ENCODE results near the gene GAREM1.

Gene GAREM1

DNA sequence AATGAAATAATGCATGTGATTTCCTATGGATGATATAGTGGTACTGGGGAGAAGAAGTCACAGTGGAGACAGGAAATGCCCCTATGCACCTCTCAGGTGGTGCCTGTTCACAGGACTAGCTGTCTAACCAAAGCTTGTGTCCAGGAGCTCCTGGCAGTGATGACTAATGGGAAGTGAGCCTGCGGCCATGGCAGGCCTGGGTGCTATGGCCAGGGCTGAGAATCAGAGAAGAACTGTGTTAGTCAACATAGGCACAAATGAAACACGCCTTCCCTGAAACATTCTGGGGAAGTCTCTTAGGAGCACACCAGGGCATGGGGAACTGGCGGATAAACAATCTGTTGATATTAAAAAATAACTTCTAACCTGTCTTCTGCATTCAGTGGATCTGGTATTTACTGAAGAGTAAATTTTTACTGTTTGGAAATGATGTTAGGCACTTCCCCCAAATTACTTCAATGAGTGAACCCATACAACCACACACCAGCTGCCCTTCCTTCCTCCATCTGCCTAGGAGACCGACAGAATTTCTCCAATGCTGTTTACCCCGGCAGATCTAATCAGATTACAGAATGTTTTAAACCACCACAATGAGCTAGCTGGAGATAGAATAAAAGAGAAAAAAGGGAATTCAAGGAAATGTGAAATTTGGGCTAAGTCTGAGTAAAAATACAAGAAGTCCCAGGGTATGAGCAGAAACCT, 213.4 kb downstream of the GAREM1 start:
- H3K14ac ChIP-seq (ENCODE audit: low read length), result no peak overlapping the region
- no peak overlapping the region for H3K4me3 ChIP-seq (ENCODE audit: low read length in 2 of 2)
- H2AK5ac ChIP-seq (ENCODE audit: low read depth, low read length), result no peak overlapping the region
- no peak overlapping the region for H2BK12ac ChIP-seq (ENCODE audit: low read length)
- no peaks in the 10 kb centered on the region for H3K4me1 ChIP-seq (ENCODE audit: control insufficient read depth in 2 of 2, insufficient read depth in 1 of 2, low read depth in 1 of 2, low read length in 2 of 2)
- H3K23ac ChIP-seq (ENCODE audit: low read depth, low read length, poor library complexity), result no peak overlapping the region
- no peak overlapping the region for H4K8ac ChIP-seq (ENCODE audit: low read depth, low read length)
- no peaks in the 10 kb centered on the region for H3K27me3 ChIP-seq (ENCODE audit: control insufficient read depth in 3 of 3, insufficient read depth in 3 of 3, low read depth in 1 of 3, low read length in 3 of 3)
- H3K27ac ChIP-seq (replicated peaks; ENCODE audit: low read length), result no peak overlapping the region
- H3K18ac ChIP-seq (ENCODE audit: low read length), result no peak overlapping the region
- peaks cover 0 to 2% of the 10 kb centered on the region in 2 donors for H3K36me3 ChIP-seq (replicated peaks in 1 of 2; ENCODE audit: control insufficient read depth in 2 of 2, insufficient read depth in 2 of 2, low read length in 2 of 2)
- H3K4me2 ChIP-seq (ENCODE audit: insufficient read depth, low read length, poor library complexity, severe bottlenecking), result no peak overlapping the region
- H2BK5ac ChIP-seq (ENCODE audit: low read length), result no peak overlapping the region
- DNase-seq (ENCODE audit: low spot score), result no peak
- no CpG with 5 or more reads among the region's 5 CpGs for WGBS, 2 donors (ENCODE audit: extremely low coverage in 2 of 2, insufficient read length in 2 of 2, insufficient replicate concordance in 1 of 2)
- H3K9me3 ChIP-seq (replicated peaks in 1 of 2; ENCODE audit: control insufficient read depth in 2 of 2, insufficient read depth in 1 of 2, low read depth in 1 of 2, low read length in 2 of 2), result no peaks in the 10 kb centered on the region
- H2BK15ac ChIP-seq (ENCODE audit: low read length), result no peak overlapping the region
- no peak overlapping the region for H2BK120ac ChIP-seq (ENCODE audit: low read depth, low read length)
- no peak overlapping the region for H3K9ac ChIP-seq (ENCODE audit: low read depth, low read length, poor library complexity)
- no peaks in the 10 kb centered on the region for H3K79me1 ChIP-seq (ENCODE audit: low read depth, low read length)
- no peak overlapping the region for H4K91ac ChIP-seq (ENCODE audit: low read depth, low read length, poor library complexity)
- H2AFZ ChIP-seq (ENCODE audit: low read length), result no peak overlapping the region
- H3K4ac ChIP-seq (ENCODE audit: low read length), result no peak overlapping the region

DNA sequence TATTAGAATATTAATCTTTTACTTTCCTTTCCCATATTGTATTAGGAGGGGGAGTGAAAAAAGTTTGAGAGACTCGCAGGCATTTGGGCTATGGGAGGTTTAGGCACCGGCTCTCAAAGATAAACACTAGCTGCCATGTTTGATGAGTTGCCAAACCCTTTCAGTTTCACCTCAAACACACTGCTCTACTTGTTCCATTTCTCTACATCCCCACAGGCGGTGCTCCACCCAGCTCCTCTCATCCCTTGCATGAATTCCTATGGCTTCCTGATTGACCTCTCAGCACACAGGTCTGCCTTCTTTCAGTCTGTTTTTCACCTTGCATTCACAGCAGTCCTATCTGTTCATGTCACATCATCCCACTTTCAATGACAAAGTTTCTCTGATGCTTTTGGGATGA, 215.1 kb downstream of the GAREM1 start:
- H4K91ac ChIP-seq (ENCODE audit: low read depth, low read length, poor library complexity), result no peak overlapping the region
- no peak for DNase-seq (ENCODE audit: low spot score)
- no CpG with 5 or more reads among the region's 3 CpGs for WGBS, 2 donors (ENCODE audit: extremely low coverage in 2 of 2, insufficient read length in 2 of 2, insufficient replicate concordance in 1 of 2)

DNA sequence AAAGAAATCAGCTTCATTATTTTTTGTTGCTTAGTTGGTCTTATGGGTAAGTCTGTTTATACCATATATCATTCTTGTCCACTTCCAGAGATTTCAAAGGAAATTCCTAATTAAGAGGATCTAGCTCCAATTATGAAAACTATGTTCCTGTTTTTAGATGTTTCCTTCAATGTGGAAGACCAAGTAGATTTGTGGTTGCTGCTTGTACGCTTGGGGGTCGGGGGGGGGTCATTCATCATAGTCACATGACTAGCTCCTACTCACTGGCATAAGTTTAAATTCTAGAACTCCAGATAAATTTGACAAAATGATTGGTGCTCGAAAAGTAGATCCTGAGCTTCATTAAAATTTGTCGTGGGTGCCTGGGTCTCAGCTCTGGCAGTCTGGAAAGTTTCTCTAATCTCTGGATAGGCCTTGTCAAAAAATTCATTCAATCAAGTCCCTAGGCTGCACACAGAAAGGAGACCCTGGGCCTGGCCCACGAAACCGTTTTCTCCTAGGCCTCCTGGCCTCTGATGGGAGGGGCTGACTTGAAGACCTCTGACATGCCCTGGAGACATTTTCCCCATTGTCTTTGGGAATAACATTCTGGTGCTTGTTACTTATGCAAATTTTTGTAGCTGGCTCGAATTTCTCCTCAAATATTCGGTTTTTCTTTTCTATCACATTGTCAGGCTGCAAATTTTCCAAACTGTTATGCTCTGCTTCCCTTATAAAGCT, 218.4 kb downstream of the GAREM1 start:
- no peak overlapping the region for H3K23ac ChIP-seq (ENCODE audit: low read depth, low read length, poor library complexity)
- H3K14ac ChIP-seq (ENCODE audit: low read length), result no peak overlapping the region
- no peak overlapping the region for H3K4ac ChIP-seq (ENCODE audit: low read length)
- no peak overlapping the region for H2AK5ac ChIP-seq (ENCODE audit: low read depth, low read length)
- H3K27me3 ChIP-seq (ENCODE audit: control insufficient read depth in 3 of 3, insufficient read depth in 3 of 3, low read depth in 1 of 3, low read length in 3 of 3), result no peaks in the 10 kb centered on the region
- H4K8ac ChIP-seq (ENCODE audit: low read depth, low read length), result no peak overlapping the region
- no peaks in the 10 kb centered on the region for H3K79me1 ChIP-seq (ENCODE audit: low read depth, low read length)
- no peak overlapping the region for H3K27ac ChIP-seq (replicated peaks; ENCODE audit: low read length)
- no peak overlapping the region for H4K91ac ChIP-seq (ENCODE audit: low read depth, low read length, poor library complexity)
- H3K18ac ChIP-seq (ENCODE audit: low read length), result no peak overlapping the region
- no peaks in the 10 kb centered on the region for H3K9me3 ChIP-seq (replicated peaks in 1 of 2; ENCODE audit: control insufficient read depth in 2 of 2, insufficient read depth in 1 of 2, low read depth in 1 of 2, low read length in 2 of 2)
- no peak overlapping the region for H2BK5ac ChIP-seq (ENCODE audit: low read length)
- H2BK120ac ChIP-seq (ENCODE audit: low read depth, low read length), result no peak overlapping the region
- no peak overlapping the region for H3K4me3 ChIP-seq (ENCODE audit: low read length in 2 of 2)
- DNase-seq (ENCODE audit: low spot score), result no peak
- H2BK12ac ChIP-seq (ENCODE audit: low read length), result no peak overlapping the region
- no peak overlapping the region for H2BK15ac ChIP-seq (ENCODE audit: low read length)
- H3K36me3 ChIP-seq (replicated peaks in 1 of 2; ENCODE audit: control insufficient read depth in 2 of 2, insufficient read depth in 2 of 2, low read length in 2 of 2), result peaks cover 0 to 2% of the 10 kb centered on the region in 2 donors
- H3K4me1 ChIP-seq (ENCODE audit: control insufficient read depth in 2 of 2, insufficient read depth in 1 of 2, low read depth in 1 of 2, low read length in 2 of 2), result no peaks in the 10 kb centered on the region
- no peak overlapping the region for H3K9ac ChIP-seq (ENCODE audit: low read depth, low read length, poor library complexity)
- no peak overlapping the region for H3K4me2 ChIP-seq (ENCODE audit: insufficient read depth, low read length, poor library complexity, severe bottlenecking)
- no peak overlapping the region for H2AFZ ChIP-seq (ENCODE audit: low read length)
- WGBS, 2 donors (ENCODE audit: extremely low coverage in 2 of 2, insufficient read length in 2 of 2, insufficient replicate concordance in 1 of 2), result no CpG with 5 or more reads among the region's 8 CpGs

More for the DNA sequence above, 215.1 kb downstream of the GAREM1 start:
- Histone ChIP-seq H3K9ac (ENCODE audit: low read depth, low read length, poor library complexity) (no peak overlapping the region), H4K8ac (ENCODE audit: low read depth, low read length) (no peak overlapping the region), H3K23ac (ENCODE audit: low read depth, low read length, poor library complexity) (no peak overlapping the region), H3K14ac (ENCODE audit: low read length) (no peak overlapping the region), H3K9me3 (replicated peaks in 1 of 2; ENCODE audit: control insufficient read depth in 2 of 2, insufficient read depth in 1 of 2, low read depth in 1 of 2, low read length in 2 of 2) (no peaks in the 10 kb centered on the region), H2AK5ac (ENCODE audit: low read depth, low read length) (no peak overlapping the region), H2AFZ (ENCODE audit: low read length) (no peak overlapping the region), H3K27me3 (ENCODE audit: control insufficient read depth in 3 of 3, insufficient read depth in 3 of 3, low read depth in 1 of 3, low read length in 3 of 3) (no peaks in the 10 kb centered on the region), H2BK15ac (ENCODE audit: low read length) (no peak overlapping the region), H3K4me2 (ENCODE audit: insufficient read depth, low read length, poor library complexity, severe bottlenecking) (no peak overlapping the region), H2BK5ac (ENCODE audit: low read length) (no peak overlapping the region), H3K27ac (replicated peaks; ENCODE audit: low read length) (no peak overlapping the region), H3K4me1 (ENCODE audit: control insufficient read depth in 2 of 2, insufficient read depth in 1 of 2, low read depth in 1 of 2, low read length in 2 of 2) (no peaks in the 10 kb centered on the region), H3K4me3 (ENCODE audit: low read length in 2 of 2) (no peak overlapping the region), H3K18ac (ENCODE audit: low read length) (no peak overlapping the region), H3K4ac (ENCODE audit: low read length) (no peak overlapping the region), H2BK12ac (ENCODE audit: low read length) (no peak overlapping the region), H3K36me3 (replicated peaks in 1 of 2; ENCODE audit: control insufficient read depth in 2 of 2, insufficient read depth in 2 of 2, low read length in 2 of 2) (peaks cover 0 to 2% of the 10 kb centered on the region in 2 donors), H3K79me1 (ENCODE audit: low read depth, low read length) (no peaks in the 10 kb centered on the region), H2BK120ac (ENCODE audit: low read depth, low read length) (no peak overlapping the region)

DNA sequence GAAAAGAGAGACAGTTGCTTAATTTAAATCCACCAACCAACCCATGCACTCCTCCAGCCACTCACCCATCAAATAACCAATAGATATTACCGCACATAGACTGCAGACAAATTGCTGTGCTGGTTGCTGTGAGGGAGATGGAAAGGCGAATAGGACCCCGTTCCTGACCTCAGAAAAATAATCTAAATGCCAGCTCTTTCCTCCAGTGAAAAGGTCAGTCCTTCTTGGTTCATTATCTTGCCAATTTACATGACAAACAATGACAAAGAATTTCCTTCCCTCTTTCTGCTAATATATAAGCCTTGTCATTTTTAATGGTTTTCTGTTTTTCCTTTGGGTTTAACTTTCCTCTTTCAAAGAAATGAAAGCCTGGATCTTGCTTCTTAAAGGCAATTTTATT, 219.2 kb downstream of the GAREM1 start:
- no CpG with 5 or more reads among the region's 3 CpGs for WGBS, 2 donors (ENCODE audit: extremely low coverage in 2 of 2, insufficient read length in 2 of 2, insufficient replicate concordance in 1 of 2)

More for the DNA sequence above, 219.2 kb downstream of the GAREM1 start:
- Histone ChIP-seq H3K18ac (ENCODE audit: low read length) (no peak overlapping the region), H2BK5ac (ENCODE audit: low read length) (no peak overlapping the region), H4K91ac (ENCODE audit: low read depth, low read length, poor library complexity) (no peak overlapping the region), H3K9ac (ENCODE audit: low read depth, low read length, poor library complexity) (no peak overlapping the region), H3K9me3 (replicated peaks in 1 of 2; ENCODE audit: control insufficient read depth in 2 of 2, insufficient read depth in 1 of 2, low read depth in 1 of 2, low read length in 2 of 2) (no peaks in the 10 kb centered on the region), H4K8ac (ENCODE audit: low read depth, low read length) (no peak overlapping the region), H2BK12ac (ENCODE audit: low read length) (no peak overlapping the region), H2AK5ac (ENCODE audit: low read depth, low read length) (no peak overlapping the region), H3K4me3 (ENCODE audit: low read length in 2 of 2) (no peak overlapping the region), H3K14ac (ENCODE audit: low read length) (no peak overlapping the region), H2AFZ (ENCODE audit: low read length) (no peak overlapping the region), H2BK120ac (ENCODE audit: low read depth, low read length) (no peak overlapping the region), H3K27me3 (ENCODE audit: control insufficient read depth in 3 of 3, insufficient read depth in 3 of 3, low read depth in 1 of 3, low read length in 3 of 3) (no peaks in the 10 kb centered on the region), H3K4me2 (ENCODE audit: insufficient read depth, low read length, poor library complexity, severe bottlenecking) (no peak overlapping the region), H2BK15ac (ENCODE audit: low read length) (no peak overlapping the region), H3K4ac (ENCODE audit: low read length) (no peak overlapping the region), H3K27ac (replicated peaks; ENCODE audit: low read length) (no peak overlapping the region), H3K4me1 (ENCODE audit: control insufficient read depth in 2 of 2, insufficient read depth in 1 of 2, low read depth in 1 of 2, low read length in 2 of 2) (no peaks in the 10 kb centered on the region), H3K23ac (ENCODE audit: low read depth, low read length, poor library complexity) (no peak overlapping the region), H3K79me1 (ENCODE audit: low read depth, low read length) (no peaks in the 10 kb centered on the region), H3K36me3 (replicated peaks in 1 of 2; ENCODE audit: control insufficient read depth in 2 of 2, insufficient read depth in 2 of 2, low read length in 2 of 2) (peaks cover 0 to 2% of the 10 kb centered on the region in 2 donors)
- DNase-seq (ENCODE audit: low spot score), result no peak

Measured in neuronal stem cell (in vitro differentiated cells).